Neural progenitor cell (in vitro differentiated cells): ENCODE results near the gene CYGB. TPM values are rescaled to one million over a fixed set of nuclear protein-coding genes. Genes with fewer than 3 reads are reported as not detected.

Experiments used
- DNase-seq: peaks from one replicate; pipeline ENCODE4 v3.0.0-alpha.2; 2016; ENCODE audit warnings: low spot score
- H2AFZ ChIP-seq: fragments of 200-600 bp; sonication (generic); replicated peaks from 2 replicates; pipeline ENCODE4 v1.6.1; 2016; ENCODE audit warnings: antibody characterized with exemption
- H3F3A ChIP-seq: fragments of 200-600 bp; sonication (generic); 2 replicates; pipeline ENCODE4 v1.6.1; 2016; ENCODE audit warnings: antibody characterized with exemption, low read depth
- H3K27ac ChIP-seq: fragments of 200-600 bp; sonication (generic); 2 replicates; pipeline ENCODE4 v1.5.1; 2016; ENCODE audit warnings: mild to moderate bottlenecking
- H3K27me3 ChIP-seq: fragments of 200-600 bp; sonication (generic); 2 replicates; pipeline ENCODE4 v1.6.1; 2016; ENCODE audit warnings: mild to moderate bottlenecking, moderate library complexity
- H3K36me3 ChIP-seq: fragments of 200-600 bp; sonication (generic); 2 replicates; pipeline ENCODE4 v1.5.1; 2016
- H3K4me1 ChIP-seq: fragments of 200-600 bp; sonication (generic); 2 replicates; pipeline ENCODE4 v1.6.1; 2016; ENCODE audit warnings: mixed run types
- H3K4me2 ChIP-seq: fragments of 200-600 bp; sonication (generic); 2 replicates; pipeline ENCODE4 v1.6.1; 2016
- H3K4me3 ChIP-seq: fragments of 200-600 bp; sonication (generic); 2 replicates; pipeline ENCODE4 v1.5.1; 2016
- H3K79me2 ChIP-seq: fragments of 200-600 bp; sonication (generic); 2 replicates; pipeline ENCODE4 v1.6.1; 2016; ENCODE audit warnings: low read depth
- H3K9ac ChIP-seq: fragments of 200-600 bp; sonication (generic); 2 replicates; pipeline ENCODE4 v1.6.1; 2016
- H3K9me3 ChIP-seq: fragments of 200-600 bp; sonication (generic); 2 replicates; pipeline ENCODE4 v1.5.1; 2016; ENCODE audit warnings: low read depth
- H4K20me1 ChIP-seq: fragments of 200-600 bp; sonication (generic); 2 replicates; pipeline ENCODE4 v1.6.1; 2016; ENCODE audit warnings: low read depth
- H3K27ac Mint-ChIP-seq: 3 replicates; pipeline ENCODE4 v1.8.0; 2021; ENCODE audit warnings: mixed read lengths
- H3K27me3 Mint-ChIP-seq: 2 replicates; pipeline ENCODE4 v1.8.0; 2022; ENCODE audit warnings: low read depth, mild to moderate bottlenecking, inconsistent platforms, moderate library complexity, mixed read lengths; ENCODE audit not compliant: insufficient read depth
- H3K36me3 Mint-ChIP-seq: 3 replicates; pipeline ENCODE4 v1.8.0; 2021; ENCODE audit warnings: mixed read lengths
- H3K4me1 Mint-ChIP-seq: 3 replicates; pipeline ENCODE4 v1.8.0; 2021; ENCODE audit warnings: mixed read lengths
- H3K4me3 Mint-ChIP-seq: 3 replicates; pipeline ENCODE4 v1.8.0; 2021; ENCODE audit warnings: mild to moderate bottlenecking, moderate library complexity, mixed read lengths
- H3K9me3 Mint-ChIP-seq: 3 replicates; pipeline ENCODE4 v1.8.0; 2020; ENCODE audit warnings: mixed read lengths
- CTCF ChIP-seq: fragments of 200-600 bp; sonication (generic); IDR thresholded peaks from 2 replicates; pipeline ENCODE4 v1.5.1; 2017; ENCODE audit warnings: antibody characterized with exemption, mild to moderate bottlenecking
- EZH2 ChIP-seq: fragments of 200-600 bp; sonication (generic); IDR thresholded peaks from 2 replicates; pipeline ENCODE4 v1.6.1; 2017; ENCODE audit warnings: antibody characterized with exemption, mild to moderate bottlenecking, moderate library complexity
- EZH2phosphoT487 ChIP-seq: fragments of 200-600 bp; sonication (generic); IDR thresholded peaks from 2 replicates; pipeline ENCODE4 v1.6.1; 2017; ENCODE audit warnings: antibody characterized with exemption
- total RNA-seq: library from RNA; depleted of rRNA; stranded (reverse); fragments of >200 nt; gene quantifications from 2 replicates; pipeline ENCODE4 v1.2.3, GENCODE V29; 2015; ENCODE audit warnings: low replicate concordance

Gene CYGB
- total RNA-seq, 1 donor from 2014 or later: not detected

GRCh38 chr17:76547642-76548202 lies 10.2 kb upstream of the CYGB start:
- H3K9me3 ChIP-seq: no peaks in the 10 kb centered on the region
- H3K27ac ChIP-seq: no peak overlapping the region
- H3K9ac ChIP-seq: no peak overlapping the region
- H3K4me1 ChIP-seq: peaks cover 24% of the 10 kb centered on the region
- Mint-ChIP-seq H3K27ac (no peak overlapping the region), H3K9me3 (no peaks in the 10 kb centered on the region), H3K36me3 (no peaks in the 10 kb centered on the region), H3K4me1 (peaks cover 23% of the 10 kb centered on the region), H3K4me3 (no peak overlapping the region), H3K27me3 (peaks cover 6% of the 10 kb centered on the region)
- H3F3A ChIP-seq: peaks cover 21% of the 10 kb centered on the region
- no peak for DNase-seq
- H2AFZ ChIP-seq: no peak overlapping the region
- H3K4me3 ChIP-seq: no peak overlapping the region
- H3K27me3 ChIP-seq: peaks cover 21% of the 10 kb centered on the region
- no peaks in the 10 kb centered on the region for H3K79me2 ChIP-seq
- H3K4me2 ChIP-seq: no peak overlapping the region
- no peak for TF ChIP-seq EZH2phosphoT487
- no peak for TF ChIP-seq CTCF
- no peak for TF ChIP-seq EZH2
- H3K36me3 ChIP-seq: no peaks in the 10 kb centered on the region
- no peaks in the 10 kb centered on the region for H4K20me1 ChIP-seq

GRCh38 chr17:76547183-76547641 lies 9.7 kb upstream of the CYGB start:
- no peaks in the 10 kb centered on the region for H3K36me3 Mint-ChIP-seq
- H3K4me2 ChIP-seq: no peak overlapping the region
- H4K20me1 ChIP-seq: no peaks in the 10 kb centered on the region
- no peak overlapping the region for H3K27ac ChIP-seq
- H3K9me3 ChIP-seq: no peaks in the 10 kb centered on the region
- H3K9me3 Mint-ChIP-seq: no peaks in the 10 kb centered on the region
- H3F3A ChIP-seq: peaks cover 21% of the 10 kb centered on the region
- peaks cover 24% of the 10 kb centered on the region for H3K4me1 ChIP-seq
- H3K4me3 ChIP-seq: no peak overlapping the region
- H3K27ac Mint-ChIP-seq: no peak overlapping the region
- H2AFZ ChIP-seq: no peak overlapping the region
- peaks cover 27% of the 10 kb centered on the region for H3K4me1 Mint-ChIP-seq
- TF ChIP-seq EZH2phosphoT487 (no peak), CTCF (peak; percentile 75), EZH2 (no peak)
- no peaks in the 10 kb centered on the region for H3K79me2 ChIP-seq
- no peak overlapping the region for H3K4me3 Mint-ChIP-seq
- peaks cover 21% of the 10 kb centered on the region for H3K27me3 ChIP-seq
- H3K36me3 ChIP-seq: no peaks in the 10 kb centered on the region
- DNase-seq: peak; percentile 86
- H3K9ac ChIP-seq: no peak overlapping the region
- H3K27me3 Mint-ChIP-seq: peaks cover 6% of the 10 kb centered on the region

DNA sequence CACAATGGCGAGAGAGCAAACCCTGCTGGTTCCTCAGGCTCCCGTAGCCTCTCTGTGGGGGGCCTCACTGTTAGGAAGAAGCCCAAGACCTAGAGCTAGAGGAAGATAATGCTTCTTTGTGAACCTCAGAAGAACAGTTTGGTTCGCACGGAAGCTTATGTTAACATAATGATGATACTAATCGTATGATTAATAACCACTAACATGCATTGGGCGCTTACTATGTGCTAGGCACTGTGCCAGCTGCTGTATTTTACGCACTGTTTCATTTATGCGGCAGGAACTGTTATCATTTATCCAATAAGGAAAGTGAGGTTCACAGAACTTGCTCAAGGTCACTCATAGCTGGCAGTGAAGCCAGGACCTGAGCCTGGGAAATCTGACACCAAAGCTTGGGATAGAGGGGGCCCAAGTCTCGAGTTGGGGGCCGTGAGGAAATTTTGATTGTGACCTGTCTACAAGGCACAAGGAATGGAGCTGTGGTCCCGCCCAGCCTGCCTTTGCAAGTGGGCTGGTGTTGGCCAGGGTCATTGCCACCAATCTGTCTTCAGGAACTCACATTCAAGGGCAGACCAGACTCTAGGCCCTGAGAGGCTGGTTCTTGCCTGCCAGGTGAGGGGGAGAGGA lies 9.2 kb upstream of the CYGB start:
- no peaks in the 10 kb centered on the region for H4K20me1 ChIP-seq
- Mint-ChIP-seq H3K9me3 (no peaks in the 10 kb centered on the region), H3K27ac (no peak overlapping the region), H3K27me3 (peaks cover 6% of the 10 kb centered on the region), H3K4me3 (peak overlapping the region; percentile 23), H3K4me1 (peaks cover 32% of the 10 kb centered on the region), H3K36me3 (no peaks in the 10 kb centered on the region)
- no peak overlapping the region for H3K27ac ChIP-seq
- H3K4me3 ChIP-seq: no peak overlapping the region
- no peak overlapping the region for H2AFZ ChIP-seq
- H3K36me3 ChIP-seq: no peaks in the 10 kb centered on the region
- no peaks in the 10 kb centered on the region for H3K9me3 ChIP-seq
- peaks cover 21% of the 10 kb centered on the region for H3F3A ChIP-seq
- H3K4me1 ChIP-seq: peaks cover 24% of the 10 kb centered on the region
- no peak for DNase-seq
- H3K27me3 ChIP-seq: peaks cover 21% of the 10 kb centered on the region
- H3K79me2 ChIP-seq: no peaks in the 10 kb centered on the region
- H3K9ac ChIP-seq: no peak overlapping the region
- no peak for TF ChIP-seq EZH2
- no peak for TF ChIP-seq CTCF
- TF ChIP-seq EZH2phosphoT487: no peak
- no peak overlapping the region for H3K4me2 ChIP-seq
